ENCODE data around the gene GMPR. TPM values are rescaled to one million over a fixed set of nuclear protein-coding genes. Genes with fewer than 3 reads are reported as not detected.
A peak's percentile ranks its signal among the peaks of the same experiment; 100 is the strongest.

The GMPR gene
- total and polyA plus RNA-seq, 10 of the 15 experiments (the other 5 are each of a cell fraction or from before 2014, with no cell fraction given) = 0.15 to 1.8 (median 0.49) TPM; not detected in 1

- peak; percentile 22; the same call in 1 of the 2 replicates for TF ChIP-seq MLLT1 (IDR thresholded peaks at IDR 0.05)
- TF ChIP-seq, protein P1, sequence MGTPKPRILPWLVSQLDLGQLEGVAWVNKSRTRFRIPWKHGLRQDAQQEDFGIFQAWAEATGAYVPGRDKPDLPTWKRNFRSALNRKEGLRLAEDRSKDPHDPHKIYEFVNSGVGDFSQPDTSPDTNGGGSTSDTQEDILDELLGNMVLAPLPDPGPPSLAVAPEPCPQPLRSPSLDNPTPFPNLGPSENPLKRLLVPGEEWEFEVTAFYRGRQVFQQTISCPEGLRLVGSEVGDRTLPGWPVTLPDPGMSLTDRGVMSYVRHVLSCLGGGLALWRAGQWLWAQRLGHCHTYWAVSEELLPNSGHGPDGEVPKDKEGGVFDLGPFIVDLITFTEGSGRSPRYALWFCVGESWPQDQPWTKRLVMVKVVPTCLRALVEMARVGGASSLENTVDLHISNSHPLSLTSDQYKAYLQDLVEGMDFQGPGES (IDR thresholded peaks at IDR 0.05) = no peak
- no peak for TF ChIP-seq PAX8 (IDR thresholded peaks at IDR 0.05)
- TF ChIP-seq, protein P2, sequence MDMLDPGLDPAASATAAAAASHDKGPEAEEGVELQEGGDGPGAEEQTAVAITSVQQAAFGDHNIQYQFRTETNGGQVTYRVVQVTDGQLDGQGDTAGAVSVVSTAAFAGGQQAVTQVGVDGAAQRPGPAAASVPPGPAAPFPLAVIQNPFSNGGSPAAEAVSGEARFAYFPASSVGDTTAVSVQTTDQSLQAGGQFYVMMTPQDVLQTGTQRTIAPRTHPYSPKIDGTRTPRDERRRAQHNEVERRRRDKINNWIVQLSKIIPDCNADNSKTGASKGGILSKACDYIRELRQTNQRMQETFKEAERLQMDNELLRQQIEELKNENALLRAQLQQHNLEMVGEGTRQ (IDR thresholded peaks at IDR 0.05; ENCODE audit: borderline replicate concordance, low read depth, low read length) = no peak; the same call in 1 of the 2 replicates
- no peak for TF ChIP-seq FOS (IDR thresholded peaks at IDR 0.05; ENCODE audit: borderline replicate concordance, extremely low read depth, insufficient read length)
- no peak for TF ChIP-seq BRCA1 (IDR thresholded peaks at IDR 0.05; ENCODE audit: low read depth, low read length)
- TF ChIP-seq ATF3 (IDR thresholded peaks at IDR 0.05; ENCODE audit: borderline replicate concordance, extremely low read depth, low read depth, low read length) = no peak
- TF ChIP-seq HDAC2 (IDR thresholded peaks at IDR 0.05) = no peak
- no peak for TF ChIP-seq YBX1 (IDR thresholded peaks at IDR 0.05)
- TF ChIP-seq ESRRA (IDR thresholded peaks at IDR 0.05; ENCODE audit: low read length) = no peak
- TF ChIP-seq SPI1 (IDR thresholded peaks at IDR 0.05; ENCODE audit: borderline replicate concordance, insufficient read depth, low read depth, low read length) = no peak
- peak; percentile 80 for TF ChIP-seq FOXK2 (IDR thresholded peaks at IDR 0.05)
- no peak for TF ChIP-seq HDAC6 (IDR thresholded peaks at IDR 0.05; ENCODE audit: unreplicated experiment)
- peak; percentile 72 for TF ChIP-seq KLF5 (IDR thresholded peaks at IDR 0.05; ENCODE audit: partially characterized antibody)
- peak; percentile 93; the same call in 1 of the 2 replicates for TF ChIP-seq WRNIP1 (IDR thresholded peaks at IDR 0.05; ENCODE audit: borderline replicate concordance, low read depth, low read length)
- peak; percentile 81 for TF ChIP-seq RAD51 (IDR thresholded peaks at IDR 0.05)
- TF ChIP-seq SP1 (IDR thresholded peaks at IDR 0.05; ENCODE audit: low read depth, low read length) = peak; percentile 50
- peak; percentile 84 for TF ChIP-seq JUND (IDR thresholded peaks at IDR 0.05; ENCODE audit: low read depth, low read length)
- 0 out of 2 replicates have a peak, but pooled peaks have one; percentile 68 for TF ChIP-seq STAT3 (IDR thresholded peaks at IDR 0.05; ENCODE audit: low read depth, low read length)
- TF ChIP-seq, protein P3, sequence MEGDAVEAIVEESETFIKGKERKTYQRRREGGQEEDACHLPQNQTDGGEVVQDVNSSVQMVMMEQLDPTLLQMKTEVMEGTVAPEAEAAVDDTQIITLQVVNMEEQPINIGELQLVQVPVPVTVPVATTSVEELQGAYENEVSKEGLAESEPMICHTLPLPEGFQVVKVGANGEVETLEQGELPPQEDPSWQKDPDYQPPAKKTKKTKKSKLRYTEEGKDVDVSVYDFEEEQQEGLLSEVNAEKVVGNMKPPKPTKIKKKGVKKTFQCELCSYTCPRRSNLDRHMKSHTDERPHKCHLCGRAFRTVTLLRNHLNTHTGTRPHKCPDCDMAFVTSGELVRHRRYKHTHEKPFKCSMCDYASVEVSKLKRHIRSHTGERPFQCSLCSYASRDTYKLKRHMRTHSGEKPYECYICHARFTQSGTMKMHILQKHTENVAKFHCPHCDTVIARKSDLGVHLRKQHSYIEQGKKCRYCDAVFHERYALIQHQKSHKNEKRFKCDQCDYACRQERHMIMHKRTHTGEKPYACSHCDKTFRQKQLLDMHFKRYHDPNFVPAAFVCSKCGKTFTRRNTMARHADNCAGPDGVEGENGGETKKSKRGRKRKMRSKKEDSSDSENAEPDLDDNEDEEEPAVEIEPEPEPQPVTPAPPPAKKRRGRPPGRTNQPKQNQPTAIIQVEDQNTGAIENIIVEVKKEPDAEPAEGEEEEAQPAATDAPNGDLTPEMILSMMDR (IDR thresholded peaks at IDR 0.05 in 2 of 3, conservative IDR thresholded peaks at IDR 0.05 in 1 of 3; ENCODE audit: control insufficient read depth in 2 of 3, extremely low read depth in 1 of 3, insufficient read depth in 1 of 3, low read depth in 3 of 3, low read length in 3 of 3) = no peak
Observed at GRCh38 chr6:16205377-16206144, 32.8 kb upstream of the GMPR start (continued).
